Effector memory CD4-positive, alpha-beta T cell (primary cell): Measurements from ENCODE around the gene METTL26.
A peak's percentile ranks its signal among the peaks of the same experiment; 100 is the strongest.

ENCODE experiments used
- DNase-seq, 3 donors: peaks; one replicate each; pipeline ENCODE4 v3.0.0-alpha.2; 2020
- H3K27ac ChIP-seq: 2 replicates; pipeline ENCODE4 v1.7.0; 2013; ENCODE audit warnings: mild to moderate bottlenecking, low read length, moderate library complexity; ENCODE audit not compliant: insufficient read depth, poor library complexity, severe bottlenecking
- H3K27me3 ChIP-seq: replicated peaks from 2 replicates; pipeline ENCODE4 v1.7.0; 2013; ENCODE audit warnings: mild to moderate bottlenecking, low read length; ENCODE audit not compliant: insufficient read depth, control insufficient read depth, poor library complexity, severe bottlenecking
- H3K36me3 ChIP-seq: 2 replicates; pipeline ENCODE4 v1.7.0; 2013; ENCODE audit warnings: mild to moderate bottlenecking, low read length, moderate library complexity; ENCODE audit not compliant: control insufficient read depth, insufficient read depth
- H3K4me1 ChIP-seq: 2 replicates; pipeline ENCODE4 v1.7.0; 2013; ENCODE audit warnings: low read length, mild to moderate bottlenecking; ENCODE audit not compliant: control insufficient read depth, insufficient read depth, poor library complexity, severe bottlenecking
- H3K4me3 ChIP-seq: 2 replicates; pipeline ENCODE4 v1.7.0; 2013; ENCODE audit warnings: low read length, low read depth, mild to moderate bottlenecking; ENCODE audit not compliant: insufficient read depth, poor library complexity, severe bottlenecking
- H3K9me3 ChIP-seq: 2 replicates; pipeline ENCODE4 v1.7.0; 2013; ENCODE audit warnings: mild to moderate bottlenecking, low read length, moderate library complexity; ENCODE audit not compliant: control insufficient read depth

Gene METTL26

DNA sequence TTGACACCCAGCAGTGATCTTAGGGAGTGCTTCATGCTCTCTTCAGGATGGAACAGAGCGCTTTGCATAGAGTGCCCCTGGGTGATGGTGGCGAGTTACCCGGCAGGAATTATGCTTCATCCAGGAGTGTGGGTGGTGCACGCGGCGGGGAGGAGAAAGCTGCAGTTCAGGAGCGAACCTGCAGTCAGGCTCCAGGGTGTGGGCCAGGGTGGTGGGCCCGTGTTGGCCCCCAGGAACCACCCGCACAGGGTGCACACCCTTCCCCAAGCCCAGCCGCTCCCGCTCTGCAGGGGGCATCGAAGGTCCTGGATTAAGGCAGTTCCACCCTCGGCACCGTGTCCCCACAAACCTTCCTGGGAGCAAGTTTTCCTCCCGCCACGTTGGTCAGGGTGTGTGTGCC lies 42.3 kb downstream of the METTL26 start:
- DNase-seq: no peak
- Histone ChIP-seq H3K4me3 (no peak overlapping the region), H3K27ac (no peak overlapping the region), H3K36me3 (peaks cover under 1% of the 10 kb centered on the region), H3K4me1 (peaks cover 14% of the 10 kb centered on the region), H3K27me3 (no peaks in the 10 kb centered on the region), H3K9me3 (no peaks in the 10 kb centered on the region)

DNA sequence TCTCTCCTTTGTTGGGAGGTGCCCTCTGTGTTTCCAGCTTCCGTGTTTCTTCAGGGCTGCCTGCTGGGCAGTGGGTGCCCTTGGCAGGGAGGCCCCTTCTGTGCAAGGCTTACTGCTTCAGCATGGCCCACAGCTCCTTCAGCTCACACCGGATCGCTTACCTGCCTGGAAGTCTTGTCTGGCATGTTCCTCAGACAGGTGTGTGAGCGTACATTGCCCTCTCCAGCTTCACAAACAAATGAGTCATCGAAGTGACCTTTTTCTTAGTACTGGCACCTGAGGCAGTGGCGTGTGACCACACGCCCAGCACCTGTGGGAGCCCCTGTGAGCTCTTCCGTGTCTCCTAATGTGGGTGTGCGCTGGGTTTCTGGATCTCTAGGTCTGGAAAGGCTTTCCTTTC lies 42.7 kb downstream of the METTL26 start:
- Histone ChIP-seq H3K4me1 (peaks cover 16% of the 10 kb centered on the region), H3K4me3 (no peak overlapping the region), H3K36me3 (no peaks in the 10 kb centered on the region), H3K27ac (no peak overlapping the region), H3K27me3 (no peaks in the 10 kb centered on the region), H3K9me3 (no peaks in the 10 kb centered on the region)
- DNase-seq: no peak

DNA sequence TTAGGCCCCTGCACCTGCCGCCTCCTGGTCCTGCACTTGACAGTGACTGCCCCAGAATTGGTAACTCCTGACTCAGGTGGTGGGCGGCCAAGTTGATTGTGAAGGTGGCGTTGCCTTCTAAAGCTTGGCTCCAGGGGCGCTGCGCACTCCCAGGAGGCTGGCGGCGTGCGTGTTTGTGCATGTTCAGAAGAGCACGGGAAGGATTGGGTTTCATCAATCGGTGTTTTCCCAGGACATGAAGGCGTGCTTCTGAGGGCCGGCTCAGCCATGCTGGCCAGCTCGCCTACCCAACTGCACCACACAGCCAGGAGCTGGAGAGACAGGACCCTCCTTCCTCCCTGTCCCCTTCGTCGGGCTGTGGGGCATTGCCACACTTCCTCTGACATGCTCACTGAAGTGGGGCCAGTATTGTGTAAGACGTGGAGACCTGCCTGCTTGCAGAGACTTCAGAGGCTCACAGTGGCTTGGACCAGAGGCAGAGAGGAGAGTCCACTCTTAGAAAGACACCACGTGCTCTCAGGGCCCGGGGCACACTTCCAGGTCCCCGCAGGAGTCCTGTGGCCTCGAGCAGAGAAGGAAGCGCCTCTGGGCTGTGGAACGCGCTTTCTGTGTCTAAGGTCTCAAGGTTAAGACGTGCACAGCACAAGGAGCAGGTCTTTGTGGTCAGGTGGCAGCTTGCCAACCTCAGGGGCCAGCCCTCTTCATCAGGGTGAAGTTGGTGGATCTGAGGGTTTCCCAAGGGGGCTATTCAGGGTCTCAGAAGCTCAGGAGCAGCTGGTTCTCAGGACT lies 43.4 kb downstream of the METTL26 start:
- no peaks in the 10 kb centered on the region for H3K9me3 ChIP-seq
- H3K4me1 ChIP-seq: peaks cover 19% of the 10 kb centered on the region
- no peaks in the 10 kb centered on the region for H3K36me3 ChIP-seq
- H3K27me3 ChIP-seq: no peaks in the 10 kb centered on the region
- no peak overlapping the region for H3K4me3 ChIP-seq
- H3K27ac ChIP-seq: no peak overlapping the region
- no peak for DNase-seq

DNA sequence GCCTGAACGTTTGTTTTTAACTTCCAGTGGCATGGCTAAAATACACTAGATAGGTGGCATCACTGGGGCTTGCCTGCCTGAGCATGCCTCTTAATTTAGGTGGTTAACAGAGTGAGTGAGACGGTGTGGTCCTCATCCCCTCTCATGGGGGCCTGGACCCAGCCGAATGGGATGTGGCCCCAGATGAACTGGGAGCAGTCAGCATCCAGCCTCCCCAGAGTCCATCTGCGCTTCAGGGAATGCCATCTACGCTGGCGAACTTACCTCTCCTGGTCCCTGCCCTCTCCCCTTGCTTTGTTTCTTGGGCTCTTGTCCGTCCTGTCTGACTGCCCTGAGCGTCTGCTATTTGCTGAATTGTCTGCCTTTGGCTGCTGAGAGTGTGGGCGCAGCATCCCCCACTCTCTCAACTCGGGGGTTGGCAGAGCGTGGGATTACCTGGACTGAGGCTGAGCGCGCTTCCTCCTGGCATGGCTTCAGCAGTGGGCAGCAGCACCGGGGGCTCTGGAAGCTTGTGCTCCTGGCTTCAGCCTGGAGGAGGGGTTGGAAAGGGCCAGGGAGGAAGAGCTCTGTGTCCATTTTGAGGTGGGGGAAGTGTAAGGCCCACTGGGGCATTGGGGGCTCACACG lies 44.1 kb downstream of the METTL26 start:
- no peaks in the 10 kb centered on the region for H3K9me3 ChIP-seq
- no peak overlapping the region for H3K27ac ChIP-seq
- H3K27me3 ChIP-seq: no peaks in the 10 kb centered on the region
- H3K4me3 ChIP-seq: no peak overlapping the region
- no peaks in the 10 kb centered on the region for H3K36me3 ChIP-seq
- peaks cover 19% of the 10 kb centered on the region for H3K4me1 ChIP-seq
- DNase-seq: no peak

DNA sequence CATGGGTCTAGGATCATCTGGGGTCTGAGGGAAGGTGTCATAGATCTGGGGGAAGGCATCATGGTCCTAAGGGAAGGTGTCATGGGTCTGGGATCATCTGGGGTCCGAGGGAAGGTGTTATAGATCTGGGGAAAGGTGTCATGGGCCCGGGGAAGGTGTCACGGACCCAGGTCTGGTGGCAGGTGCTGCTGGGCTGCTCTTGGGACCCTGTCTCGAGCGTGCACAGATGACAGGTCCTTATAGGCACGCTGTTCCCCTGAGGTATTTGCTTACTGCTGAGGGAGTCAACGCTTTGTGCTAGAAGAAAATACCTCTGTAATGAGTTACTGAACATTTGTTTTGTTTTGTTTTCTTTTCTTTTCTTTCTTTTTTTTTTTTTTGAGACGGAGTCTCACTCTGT lies 44.9 kb downstream of the METTL26 start:
- Histone ChIP-seq H3K27ac (peak overlapping the region; percentile 47), H3K9me3 (no peaks in the 10 kb centered on the region), H3K27me3 (no peaks in the 10 kb centered on the region), H3K4me3 (no peak overlapping the region), H3K36me3 (no peaks in the 10 kb centered on the region), H3K4me1 (peaks cover 19% of the 10 kb centered on the region)
- DNase-seq: no peak

DNA sequence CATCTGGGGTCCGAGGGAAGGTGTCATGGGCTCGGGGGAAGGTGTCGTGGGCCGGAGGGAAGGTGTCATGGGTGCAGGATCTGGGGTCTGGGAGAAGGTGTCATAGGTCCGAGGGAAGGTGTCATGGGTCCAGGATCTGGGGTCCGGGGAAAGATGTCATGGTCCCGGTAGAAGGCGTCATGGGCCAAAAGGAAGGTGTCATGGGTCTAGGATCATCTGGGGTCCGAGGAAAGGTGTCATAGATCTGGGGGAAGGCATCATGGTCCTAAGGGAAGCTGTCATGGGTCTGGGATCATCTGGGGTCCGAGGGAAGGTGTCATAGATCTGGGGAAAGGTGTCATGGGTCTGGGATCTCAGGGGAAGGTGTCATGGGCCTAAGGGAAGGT lies 45.3 kb downstream of the METTL26 start:
- Histone ChIP-seq H3K27ac (peak overlapping the region; percentile 47), H3K4me3 (peak overlapping the region; percentile 71), H3K9me3 (no peaks in the 10 kb centered on the region), H3K27me3 (no peaks in the 10 kb centered on the region), H3K36me3 (no peaks in the 10 kb centered on the region), H3K4me1 (peaks cover 19% of the 10 kb centered on the region)
- DNase-seq: no peak

DNA sequence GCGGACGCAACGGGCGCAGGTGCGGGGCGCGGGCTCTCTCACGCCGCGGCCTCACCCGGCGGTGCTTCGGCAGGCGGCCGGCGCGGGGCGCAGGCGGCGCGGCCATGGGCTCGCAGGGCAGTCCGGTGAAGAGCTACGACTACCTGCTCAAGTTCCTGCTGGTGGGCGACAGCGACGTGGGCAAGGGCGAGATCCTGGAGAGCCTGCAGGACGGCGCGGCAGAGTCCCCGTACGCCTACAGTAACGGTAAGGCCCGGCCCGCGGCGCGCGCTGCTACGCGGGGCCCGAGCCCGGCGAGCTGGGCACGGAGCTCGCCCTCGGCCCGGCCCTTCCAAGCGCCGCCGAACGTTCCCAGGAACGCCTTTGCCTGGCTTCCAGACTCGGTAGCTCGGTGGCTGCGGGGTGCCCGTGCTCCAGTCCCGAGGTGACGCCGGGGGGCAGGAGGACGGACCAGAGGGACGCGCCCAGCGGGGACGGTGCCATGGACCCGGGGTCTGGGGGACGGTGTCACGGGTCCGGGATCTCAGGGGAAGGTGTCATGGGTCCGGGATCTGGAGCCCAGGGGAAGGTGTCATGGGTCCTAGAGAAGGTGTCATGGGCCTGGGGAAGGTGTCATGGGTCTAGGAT lies 45.8 kb downstream of the METTL26 start:
- H3K4me3 ChIP-seq: peak overlapping the region; percentile 71
- no peaks in the 10 kb centered on the region for H3K36me3 ChIP-seq
- peaks cover 19% of the 10 kb centered on the region for H3K4me1 ChIP-seq
- no peaks in the 10 kb centered on the region for H3K9me3 ChIP-seq
- no peak for DNase-seq
- H3K27me3 ChIP-seq: no peaks in the 10 kb centered on the region
- H3K27ac ChIP-seq: peak overlapping the region; percentile 47

DNA sequence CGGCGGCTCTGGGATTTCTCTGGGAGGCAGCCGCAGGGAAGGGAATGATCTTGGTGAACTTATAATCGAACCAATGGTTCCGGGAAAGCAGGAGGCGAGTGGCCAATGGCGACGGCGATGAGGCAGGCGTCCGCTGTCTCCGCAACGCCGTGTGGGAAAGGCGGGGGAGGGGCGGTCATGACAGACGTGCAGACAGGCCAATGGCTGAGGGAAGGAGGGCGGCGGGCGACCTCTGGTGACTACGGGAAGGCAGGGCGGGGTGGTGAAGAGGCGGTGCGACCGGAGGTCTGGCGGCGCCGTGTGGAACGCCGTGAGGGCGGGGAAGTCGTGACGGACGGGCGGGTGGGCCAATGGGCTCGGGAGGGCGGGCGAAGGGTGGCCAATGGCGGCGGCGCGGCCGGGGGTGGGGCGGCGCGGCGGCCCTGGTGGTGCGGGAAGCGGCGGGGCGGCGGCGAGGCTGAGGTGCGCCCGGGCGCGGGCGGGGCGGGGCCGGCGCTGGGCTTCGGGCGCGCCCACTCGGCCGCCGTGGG lies 46.4 kb downstream of the METTL26 start, which contains the start of gene RAB40C:
Gene RAB40C, plus strand, starts transcription at position 409 of the 530 bp plus-strand sequence. CDS start 226 bp downstream, outside the sequence.
- no peaks in the 10 kb centered on the region for H3K9me3 ChIP-seq
- peak within 1 kb of the TSS; percentile 89 for H3K27ac ChIP-seq
- H3K36me3 ChIP-seq: no peaks in the 10 kb centered on the region
- H3K4me1 ChIP-seq: peaks cover 19% of the 10 kb centered on the region
- no peaks in the 10 kb centered on the region for H3K27me3 ChIP-seq
- DNase-seq: peak; percentile 98
- H3K4me3 ChIP-seq: peak within 1 kb of the TSS; percentile 85

DNA sequence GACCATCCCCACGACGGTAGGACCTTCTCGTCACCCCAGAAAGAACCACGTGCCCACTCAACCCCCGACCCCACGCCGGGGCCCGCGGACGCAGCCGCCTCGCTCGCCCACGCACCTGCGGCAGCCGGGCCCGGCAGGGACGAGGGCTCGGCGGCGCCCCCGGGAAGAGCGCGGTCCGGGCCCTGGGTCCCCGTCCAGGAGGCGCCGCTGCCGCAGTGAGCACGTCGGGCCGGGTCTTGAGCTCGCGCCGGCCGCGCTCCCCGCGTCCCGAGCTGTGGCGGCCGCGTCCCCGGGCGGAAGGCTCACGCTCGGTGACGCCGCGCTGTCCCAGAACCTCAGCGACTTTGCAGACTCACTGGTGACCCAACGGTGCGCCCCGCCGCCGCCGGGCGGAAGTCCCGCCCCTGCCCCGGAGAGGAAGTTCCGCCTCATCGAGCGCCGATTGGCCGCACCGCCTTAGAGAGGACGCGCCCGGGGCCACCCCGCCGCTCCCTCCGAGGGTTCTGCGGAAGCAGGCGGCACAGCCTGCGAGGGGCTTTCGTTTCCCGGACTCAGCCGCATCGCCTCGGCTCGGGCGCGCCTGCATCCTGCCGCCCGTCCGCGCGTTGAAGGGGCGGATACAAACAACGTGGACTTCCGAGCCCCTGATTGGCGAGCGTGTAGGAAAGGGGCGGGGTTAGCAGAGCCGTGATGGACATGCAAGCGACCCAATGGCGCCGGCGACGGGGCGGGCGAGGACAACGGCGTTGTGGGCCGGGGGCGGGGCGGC lies 47.0 kb downstream of the METTL26 start:
- Histone ChIP-seq H3K27ac (peak overlapping the region; percentile 89), H3K9me3 (no peaks in the 10 kb centered on the region), H3K27me3 (no peaks in the 10 kb centered on the region), H3K4me3 (peak overlapping the region; percentile 85), H3K4me1 (peaks cover 19% of the 10 kb centered on the region), H3K36me3 (no peaks in the 10 kb centered on the region)
- peak; percentile 95 to 98 (median 98) for DNase-seq
